ENCODE results near the gene IVNS1ABP.
"Not testable (repeated sequence)": the region's sequence is repeated elsewhere in the genome, so short reads cannot be mapped to it uniquely, and the experiment has no call there.

IVNS1ABP gene

DNA sequence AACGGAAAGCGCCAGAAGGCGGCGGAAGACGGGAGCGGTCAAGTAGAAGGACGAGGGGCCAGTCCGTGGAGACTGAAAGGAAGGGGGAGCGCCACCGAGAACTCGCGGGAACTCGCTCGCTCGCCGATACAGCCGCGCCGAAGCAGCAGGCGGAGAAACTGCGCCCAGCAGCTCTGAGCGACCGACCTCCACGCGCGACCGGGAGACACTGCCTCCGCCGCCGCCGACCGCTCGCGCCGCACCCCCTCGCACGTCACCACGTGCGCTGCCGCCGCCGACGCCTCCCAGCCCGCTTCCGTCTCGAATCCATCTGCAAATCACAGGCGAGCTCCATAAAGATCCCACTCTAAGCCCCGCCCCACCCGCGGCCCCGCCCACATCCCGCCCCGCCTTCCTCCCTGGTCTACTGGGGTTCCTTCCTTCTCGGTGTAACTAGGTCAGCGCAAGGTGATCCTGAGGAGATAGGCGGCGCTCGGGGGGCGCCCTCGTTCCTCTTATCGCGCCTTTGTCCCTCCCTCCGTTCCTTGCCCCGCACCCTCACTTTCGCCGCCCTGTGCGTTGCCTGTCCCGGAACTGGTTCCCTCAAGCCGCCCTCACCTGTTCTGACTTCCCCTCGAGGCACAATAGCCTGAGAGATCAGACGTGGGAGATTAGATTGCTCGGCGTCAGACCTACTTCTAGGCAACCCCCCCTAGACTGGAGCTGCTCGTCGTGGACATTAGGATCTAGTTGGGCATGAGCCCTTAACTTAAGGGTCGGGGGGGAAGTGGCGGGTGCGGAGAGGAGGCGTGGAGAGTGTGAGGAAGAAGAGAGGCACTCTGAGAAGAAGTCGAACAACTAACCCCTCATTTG lies at the start of gene IVNS1ABP:
Gene IVNS1ABP (minus strand): TSS at position 210 of the 852 bp plus-strand sequence. CDS start 7,750 bp downstream, outside the sequence.
- DNase-seq: peak; percentile 93

GRCh38 chr1:185365951-185366350 lies 48.9 kb upstream of the IVNS1ABP start:
- no peak for DNase-seq

DNA sequence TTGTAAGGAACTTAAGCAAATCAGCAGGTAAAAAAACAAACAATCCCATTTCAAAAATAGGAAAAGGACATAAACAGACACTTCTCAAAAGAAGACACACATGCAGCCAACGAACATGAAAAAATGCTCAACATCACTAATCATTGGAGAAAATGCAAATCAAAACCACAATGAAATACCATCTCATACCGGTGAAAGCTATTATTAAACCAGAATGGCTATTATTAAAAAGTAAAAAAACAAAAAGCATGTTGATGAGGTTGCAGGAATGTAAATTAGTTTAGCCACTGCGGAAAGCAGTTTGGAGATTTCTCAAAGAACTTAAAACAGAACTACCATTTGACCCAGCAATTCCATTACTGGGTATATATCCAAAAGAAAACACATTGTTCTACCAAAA lies 47.5 kb upstream of the IVNS1ABP start:
- not testable (repeated sequence) for DNase-seq

- DNase-seq: no peak
Observed at GRCh38 chr1:185363205-185363604, 46.2 kb upstream of the IVNS1ABP start.

GRCh38 chr1:185360714-185361113 lies 43.7 kb upstream of the IVNS1ABP start:
- DNase-seq: no peak

DNA sequence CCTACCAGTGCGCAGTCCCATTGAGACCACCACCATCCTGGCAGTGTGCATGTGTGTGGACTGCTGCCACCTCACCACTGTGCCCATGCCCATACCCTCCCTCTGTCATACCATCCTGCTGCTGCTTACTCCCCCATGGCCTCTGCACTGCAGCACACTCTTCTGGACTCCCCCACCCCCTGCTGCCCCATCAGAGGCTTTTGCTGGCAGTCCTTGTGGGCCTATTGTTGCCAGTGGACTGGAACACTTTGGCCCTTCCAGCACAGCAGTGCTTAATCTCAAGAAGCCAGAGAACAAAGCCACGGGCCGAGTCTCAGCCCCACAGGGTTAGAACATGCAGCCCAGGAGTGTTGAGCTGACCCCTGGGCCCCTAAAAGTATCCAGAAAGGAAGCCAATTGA lies 41.9 kb upstream of the IVNS1ABP start:
- no peak for DNase-seq

DNA sequence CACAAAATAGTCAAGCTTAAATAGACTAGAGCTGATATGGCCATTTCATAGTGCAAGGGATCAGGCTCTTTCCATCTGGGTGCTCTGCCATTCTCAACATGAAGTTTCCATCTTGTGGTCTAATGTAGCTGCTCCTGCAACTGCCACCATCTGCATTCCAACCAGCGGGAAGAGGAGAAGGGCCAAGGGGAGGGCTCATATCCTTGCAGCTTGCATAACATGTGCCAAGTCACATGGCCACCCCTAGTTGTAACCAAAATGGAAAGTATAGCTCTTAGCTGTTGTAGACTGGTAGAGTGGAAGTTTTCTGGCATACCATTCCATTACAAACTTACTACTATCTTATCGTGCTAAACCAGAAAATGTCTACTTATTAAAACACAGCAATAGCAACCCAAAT lies 38.9 kb upstream of the IVNS1ABP start:
- no peak for DNase-seq

DNA sequence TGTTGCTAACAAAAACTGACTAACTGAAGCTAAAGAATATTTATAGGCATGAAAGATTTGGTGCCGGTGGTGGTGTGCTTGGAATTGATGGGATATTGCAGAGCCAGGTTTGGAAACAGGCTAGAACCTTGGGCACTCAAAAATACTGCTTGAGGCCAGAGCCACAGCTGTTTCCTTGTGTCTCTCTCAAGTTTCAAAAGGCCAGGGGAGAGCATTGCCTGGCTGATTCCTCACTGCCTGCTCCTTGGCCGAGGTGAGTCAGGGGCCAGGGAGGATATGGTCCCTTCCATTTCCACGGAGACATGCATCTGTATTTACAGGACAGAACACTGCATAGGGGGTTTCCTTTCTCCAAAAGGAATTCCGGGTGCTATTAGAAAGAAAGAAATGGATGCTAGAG lies 36.1 kb upstream of the IVNS1ABP start:
- DNase-seq: no peak

GRCh38 chr1:185351734-185352466 lies 34.9 kb upstream of the IVNS1ABP start:
- peak; percentile 21 for DNase-seq

DNA sequence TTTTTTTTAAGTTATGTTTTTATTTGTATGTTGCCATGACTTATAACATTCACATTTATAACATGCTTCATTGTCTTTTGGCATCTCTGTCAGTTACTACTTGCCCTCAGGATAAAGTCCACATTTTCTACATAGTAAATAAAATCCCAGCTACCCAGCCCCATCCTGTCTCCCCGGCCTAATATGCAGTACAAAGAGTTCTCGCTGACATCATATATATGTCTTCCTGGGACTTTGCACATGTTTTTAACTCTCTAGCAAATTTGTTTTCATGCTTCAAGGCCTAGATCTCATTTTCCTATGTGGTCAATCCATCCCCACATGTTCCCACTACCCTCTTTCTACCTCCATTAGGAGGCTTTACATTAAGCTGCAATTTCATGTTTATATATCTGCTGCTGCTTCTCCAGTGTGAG lies 33.0 kb upstream of the IVNS1ABP start:
- no peak for DNase-seq

GRCh38 chr1:185349556-185349955 lies 32.5 kb upstream of the IVNS1ABP start:
- no peak for DNase-seq

GRCh38 chr1:185348985-185349384 lies 31.9 kb upstream of the IVNS1ABP start:
- DNase-seq: no peak

DNA sequence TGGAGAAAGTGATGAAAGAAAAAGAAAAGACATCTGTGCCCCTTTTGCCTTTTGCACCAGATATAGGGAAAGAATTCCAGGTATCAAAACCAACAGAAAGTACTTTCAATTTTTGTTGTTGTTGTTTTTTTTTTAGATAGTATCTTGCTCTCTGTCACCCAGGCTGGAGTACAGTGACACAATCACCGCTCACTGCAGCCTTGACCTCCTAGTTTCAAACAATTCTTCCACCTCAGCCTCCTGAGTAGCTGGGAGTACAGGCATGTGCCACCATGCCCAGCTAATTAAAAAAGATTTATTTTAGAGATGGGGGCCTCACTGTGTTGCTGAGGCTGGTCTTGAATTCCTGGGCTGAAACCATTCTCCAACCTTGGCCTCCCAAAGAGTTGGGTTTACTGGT lies 31.3 kb upstream of the IVNS1ABP start:
- DNase-seq: no peak

DNA sequence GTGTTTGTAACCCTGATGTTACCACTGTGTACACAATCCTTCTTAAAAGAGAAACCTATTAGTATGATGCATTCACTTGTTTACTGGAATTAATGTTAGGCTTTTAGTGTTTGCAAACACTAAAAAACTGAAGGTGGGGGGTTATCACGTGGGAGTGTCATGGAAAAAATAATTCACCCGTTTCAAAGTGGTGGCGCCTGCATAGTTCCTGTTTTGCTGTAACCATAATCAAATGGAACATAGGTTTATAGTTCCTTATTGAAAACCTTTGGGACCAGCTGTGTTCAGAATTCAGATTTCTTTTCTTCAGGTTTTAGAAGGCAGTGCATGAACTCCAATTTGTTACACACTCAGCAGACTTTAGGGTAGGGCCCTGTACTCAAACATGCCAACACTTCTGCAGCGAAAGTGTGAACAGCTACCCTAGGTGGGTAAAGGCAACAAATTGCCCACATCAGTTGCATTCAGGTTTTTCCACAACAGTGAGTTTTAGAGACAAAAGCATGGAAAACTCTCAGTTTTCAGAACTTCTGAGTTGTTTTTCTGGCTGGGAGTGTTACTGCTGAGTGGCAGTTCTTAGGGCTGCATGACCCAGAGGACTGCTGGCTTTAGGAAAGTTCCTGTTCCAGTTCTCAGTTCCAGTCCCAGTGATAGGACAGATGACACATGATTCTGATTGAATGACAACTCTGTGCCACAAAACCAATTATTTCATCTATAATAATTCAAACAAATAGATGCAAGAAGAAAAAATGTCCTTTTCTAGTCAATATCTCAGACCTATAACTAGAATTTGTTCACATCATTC lies 29.1 kb upstream of the IVNS1ABP start:
- no peak for DNase-seq

- DNase-seq: no peak
Observed at GRCh38 chr1:185343306-185343705, 26.3 kb upstream of the IVNS1ABP start.

- no peak for DNase-seq
Observed at GRCh38 chr1:185342672-185343259, 25.7 kb upstream of the IVNS1ABP start.

GRCh38 chr1:185342017-185342416 lies 25.0 kb upstream of the IVNS1ABP start:
- DNase-seq: no peak

- DNase-seq: no peak
Observed at GRCh38 chr1:185341196-185341781, 24.2 kb upstream of the IVNS1ABP start.

GRCh38 chr1:185338719-185339622 lies 21.9 kb upstream of the IVNS1ABP start:
- no peak for DNase-seq

DNA sequence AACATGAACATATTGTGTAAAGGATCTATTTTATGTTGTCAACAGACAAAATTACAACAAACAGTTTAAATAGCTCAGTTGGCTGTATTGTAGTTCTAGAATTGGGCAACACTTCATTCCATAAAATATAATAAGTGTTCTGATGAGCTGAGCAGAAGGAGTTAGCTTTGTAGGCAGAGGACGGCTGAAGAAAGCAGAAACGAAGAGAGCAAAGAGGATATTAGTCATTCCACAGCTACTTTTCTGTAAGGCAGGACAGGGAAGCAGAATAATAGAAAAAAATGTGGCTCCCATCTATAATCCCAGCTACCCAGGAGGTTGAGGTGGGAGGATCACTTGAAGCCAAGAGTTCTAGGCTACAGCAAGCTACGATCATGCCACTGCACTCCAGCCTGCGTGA lies 20.2 kb upstream of the IVNS1ABP start:
- DNase-seq: no peak

DNA sequence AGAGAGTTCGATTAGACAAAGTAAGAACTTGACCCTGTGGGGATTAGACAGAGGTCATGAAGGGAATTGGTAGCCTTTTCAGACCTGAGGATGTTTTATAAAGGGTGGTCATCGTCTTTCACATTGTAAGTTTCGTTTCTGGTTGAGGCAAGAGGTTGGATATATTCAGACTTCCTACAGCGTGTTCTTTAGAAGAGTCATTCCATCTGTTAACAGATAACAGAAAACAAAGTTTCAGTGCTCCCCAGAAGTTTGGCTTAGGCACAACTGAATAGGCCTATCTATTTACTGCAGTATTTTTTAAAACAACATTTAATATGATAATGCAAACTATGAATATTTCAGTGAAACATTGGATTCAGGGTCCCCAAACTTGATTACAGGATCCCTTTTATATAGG lies 17.1 kb upstream of the IVNS1ABP start:
- DNase-seq: no peak

All from NCI-H446 treated with DMSO at 0.1 percent for 48 hours (cell line).